H1 (cell line): ENCODE results near the gene CHMP4B. TPM values are rescaled to one million over a fixed set of nuclear protein-coding genes. Genes with fewer than 3 reads are reported as not detected.

Experiments used
- CTCF ChIA-PET: fragments of 300-600 bp; sonication (Branson Sonifier 250); formaldehyde crosslinking; loops from one replicate; lab custom pipeline; 2021; ENCODE audit not compliant: partially characterized antibody; lab: Charles Lee
- POLR2A ChIA-PET: fragments of 300-600 bp; sonication (Branson Sonifier 250); formaldehyde crosslinking; loops from one replicate; lab custom pipeline; 2021; ENCODE audit warnings: inconsistent platforms; ENCODE audit not compliant: partially characterized antibody; lab: Charles Lee
- DNase-seq, 2 experiments: peaks; one replicate each; pipeline versions ENCODE4 v3.0.0 to v3.0.0-alpha.2; 2010 to 2022; ENCODE audit warnings: low spot score in 2 of 2, low read depth in 1 of 2, mixed read lengths in 1 of 2
- FAIRE-seq: peaks from 2 replicates; lab custom pipeline; 2011; peaks lifted over from hg19 to GRCh38; lab: Jason Lieb, UNC
- H2AFZ ChIP-seq: 2 replicates; pipeline ENCODE4 v1.8.1; 2012; ENCODE audit warnings: low read length, inconsistent platforms
- H2AK5ac ChIP-seq: 2 replicates; pipeline ENCODE4 v1.6.1; 2013; ENCODE audit warnings: low read depth, low read length
- H2BK120ac ChIP-seq: replicated peaks from 2 replicates; pipeline ENCODE3; 2013; ENCODE audit warnings: low read depth, low read length, inconsistent platforms
- H2BK12ac ChIP-seq: 2 replicates; pipeline ENCODE4 v1.6.1; 2013; ENCODE audit warnings: low read depth, low read length
- H2BK15ac ChIP-seq: 2 replicates; pipeline ENCODE4 v1.6.1; 2013; ENCODE audit warnings: low read length
- H2BK20ac ChIP-seq: 2 replicates; pipeline ENCODE4 v1.6.1; 2013; ENCODE audit warnings: low read length
- H2BK5ac ChIP-seq: 2 replicates; pipeline ENCODE4 v1.6.1; 2013; ENCODE audit warnings: low read depth, low read length
- H3K14ac ChIP-seq: 2 replicates; pipeline ENCODE4 v1.6.1; 2013; ENCODE audit warnings: inconsistent platforms; ENCODE audit not compliant: insufficient read length
- H3K18ac ChIP-seq: 2 replicates; pipeline ENCODE4 v1.6.1; 2013; ENCODE audit warnings: low read length; ENCODE audit errors: extremely low read depth
- H3K23ac ChIP-seq: 2 replicates; pipeline ENCODE4 v1.6.1; 2013; ENCODE audit warnings: inconsistent platforms; ENCODE audit not compliant: insufficient read length
- H3K23me2 ChIP-seq: 2 replicates; pipeline ENCODE4 v1.6.1; 2013; ENCODE audit warnings: low read depth, low read length
- H3K27ac ChIP-seq: 2 replicates; pipeline ENCODE4 v1.6.1; 2011; ENCODE audit warnings: low read depth, low read length, inconsistent platforms
- H3K27me3 ChIP-seq, 4 experiments: replicated peaks in 1 of 4; 1 replicate in 1 of 4; 2 replicates in 3 of 4; pipeline versions ENCODE4 v1.6.1 to v1.8.1; 2011 to 2013; ENCODE audit warnings: low read length in 3 of 4, mild to moderate bottlenecking in 3 of 4, inconsistent platforms in 2 of 4, mixed read lengths in 2 of 4, moderate library complexity in 1 of 4; ENCODE audit not compliant: control insufficient read depth in 3 of 4, insufficient read depth in 3 of 4; ENCODE audit errors: extremely low read depth in 1 of 4
- H3K36me3 ChIP-seq, 4 experiments: 2 replicates each; pipeline versions ENCODE4 v1.6.1 to v1.8.1; 2011 to 2013; ENCODE audit warnings: mild to moderate bottlenecking in 4 of 4, low read length in 3 of 4, moderate library complexity in 2 of 4, control low read depth in 1 of 4, inconsistent platforms in 1 of 4; ENCODE audit not compliant: insufficient read depth in 4 of 4, control insufficient read depth in 2 of 4
- H3K4ac ChIP-seq: replicated peaks from 2 replicates; pipeline ENCODE3; 2013; ENCODE audit warnings: low read length, low read depth, mixed read lengths, inconsistent platforms; ENCODE audit not compliant: insufficient read length
- H3K4me1 ChIP-seq, 4 experiments: replicated peaks in 1 of 4; 1 replicate in 1 of 4; 2 replicates in 3 of 4; pipeline versions ENCODE4 v1.6.1 to v1.8.1; 2011 to 2013; ENCODE audit warnings: low read length in 3 of 4, inconsistent platforms in 2 of 4, mixed read lengths in 1 of 4; ENCODE audit not compliant: insufficient read depth in 4 of 4, control insufficient read depth in 3 of 4
- H3K4me2 ChIP-seq, 2 experiments: 2 replicates each; pipeline versions ENCODE4 v1.6.1 to v1.8.1; 2011 to 2013; ENCODE audit warnings: low read depth in 2 of 2, low read length in 2 of 2, control low read depth in 1 of 2, inconsistent platforms in 1 of 2, mild to moderate bottlenecking in 1 of 2; ENCODE audit not compliant: insufficient read depth in 1 of 2
- H3K4me3 ChIP-seq, 4 experiments: fragments of 200-600, 300-600 bp in 1 of 4; sonication (generic), shearing (Covaris generic), sonication (Bioruptor Twin) in 1 of 4; 2 replicates each; pipeline versions ENCODE4 v1.5.1 to v1.8.1; 2011 to 2016; ENCODE audit warnings: low read length in 4 of 4, low read depth in 3 of 4, control low read depth in 2 of 4, inconsistent platforms in 2 of 4, mild to moderate bottlenecking in 2 of 4, mixed read lengths in 1 of 4, moderate library complexity in 1 of 4; ENCODE audit not compliant: insufficient read depth in 2 of 4; ENCODE audit errors: extremely low read depth in 1 of 4
- H3K56ac ChIP-seq: replicated peaks from 2 replicates; pipeline ENCODE3; 2013; ENCODE audit warnings: low read depth, mild to moderate bottlenecking, mixed read lengths, low read length, inconsistent platforms; ENCODE audit not compliant: insufficient read length
- H3K79me1 ChIP-seq: 2 replicates; pipeline ENCODE4 v1.6.1; 2013; ENCODE audit warnings: low read depth, low read length, control low read depth
- H3K79me2 ChIP-seq, 2 experiments: 2 replicates each; pipeline versions ENCODE4 v1.6.1 to v1.8.1; 2012 to 2013; ENCODE audit warnings: low read length in 2 of 2, mild to moderate bottlenecking in 2 of 2, inconsistent platforms in 1 of 2; ENCODE audit not compliant: insufficient read depth in 2 of 2, control insufficient read depth in 1 of 2
- H3K9ac ChIP-seq, 4 experiments: replicated peaks in 1 of 4; 1 replicate in 1 of 4; 2 replicates in 3 of 4; pipeline versions ENCODE4 v1.6.1 to v1.8.1; 2011 to 2013; ENCODE audit warnings: low read depth in 3 of 4, low read length in 3 of 4, control low read depth in 2 of 4, mild to moderate bottlenecking in 2 of 4, moderate library complexity in 2 of 4, inconsistent platforms in 1 of 4; ENCODE audit errors: extremely low read depth in 1 of 4
- H3K9me3 ChIP-seq, 2 experiments: 2 replicates each; pipeline versions ENCODE4 v1.6.1 to v1.8.1; 2012 to 2013; ENCODE audit warnings: mild to moderate bottlenecking in 2 of 2, moderate library complexity in 2 of 2, control low read depth in 1 of 2, inconsistent platforms in 1 of 2, low read depth in 1 of 2, low read length in 1 of 2, mixed read lengths in 1 of 2; ENCODE audit not compliant: insufficient read depth in 2 of 2
- H4K20me1 ChIP-seq, 2 experiments: replicated peaks in 1 of 2; 2 replicates each; pipeline versions ENCODE3 to v1.8.1; 2011 to 2013; ENCODE audit warnings: inconsistent platforms in 2 of 2, low read length in 2 of 2, mild to moderate bottlenecking in 1 of 2; ENCODE audit not compliant: insufficient read depth in 2 of 2, control insufficient read depth in 1 of 2
- H4K5ac ChIP-seq: 2 replicates; pipeline ENCODE4 v1.6.1; 2013; ENCODE audit warnings: low read length, low read depth, mixed read lengths, inconsistent platforms; ENCODE audit not compliant: insufficient read length
- H4K8ac ChIP-seq: 2 replicates; pipeline ENCODE4 v1.8.0; 2013; ENCODE audit warnings: mild to moderate bottlenecking, moderate library complexity, low read length, inconsistent platforms; ENCODE audit not compliant: insufficient read depth; ENCODE audit errors: extremely low read depth
- H4K91ac ChIP-seq: replicated peaks from 2 replicates; pipeline ENCODE3; 2013; ENCODE audit warnings: low read length, mixed read lengths, inconsistent platforms; ENCODE audit not compliant: insufficient read length
- CREB1 ChIP-seq: IDR thresholded peaks from 2 replicates; pipeline ENCODE4 v1.6.1; 2012; ENCODE audit warnings: inconsistent platforms
- GTF2F1 ChIP-seq: IDR thresholded peaks from 2 replicates; pipeline ENCODE4 v1.6.1; 2012; ENCODE audit warnings: low read depth, low read length, improper control_type of control experiment, borderline replicate concordance
- KDM4A ChIP-seq: IDR thresholded peaks from one replicate; pipeline ENCODE4 v1.7.1; 2012; ENCODE audit warnings: low read depth, mild to moderate bottlenecking, moderate library complexity, low read length, inconsistent platforms; ENCODE audit not compliant: severe bottlenecking
- RFX5 ChIP-seq: IDR thresholded peaks from 2 replicates; pipeline ENCODE4 v1.6.1; 2011; ENCODE audit warnings: low read depth, low read length, improper control_type of control experiment, borderline replicate concordance
- WGBS, 2 experiments: shearing (Covaris generic) in 1 of 2; methylation state at CpG; one replicate each; pipeline versions ENCODE4 v1.1.6 to v1.1.7; 2013 to 2015; ENCODE audit warnings: low lambda C conversion rate in 2 of 2, mixed read lengths in 2 of 2, inconsistent platforms in 1 of 2, low coverage in 1 of 2, missing lambda C conversion rate in 1 of 2; ENCODE audit not compliant: insufficient replicate concordance in 2 of 2, insufficient coverage in 1 of 2, insufficient read length in 1 of 2; ENCODE audit errors: extremely low coverage in 1 of 2, missing lambda C conversion rate in 1 of 2; 5-methylcytosine and 5-hydroxymethylcytosine counted together
- polyA plus RNA-seq, 7 experiments: library from polyadenylated mRNA; depleted of rRNA in 3 of 7; stranded (reverse) in 5 of 7; unstranded in 2 of 7; fragments of >200 nt in 5 of 7; fragments of 200-250 nt in 2 of 7; gene quantifications; 1 replicate in 5 of 7; 2 replicates in 1 of 7; 4 replicates in 1 of 7; pipeline versions ENCODE4 v1.2.1 to v1.2.3, GENCODE V29; 2011 to 2013; ENCODE audit warnings: missing spikeins in 2 of 7, mixed read lengths in 2 of 7
- total RNA-seq: library from RNA; stranded (reverse); fragmentation: NEBNext Ultra II Directional; extraction: Animal tissue kit (Norgen Biotek cat#: 25700); gene quantifications from 2 replicates; pipeline ENCODE4 v1.2.1, GENCODE V29; 2021

Gene CHMP4B
- total and polyA plus RNA-seq, 2 of the 8 experiments (the other 6 are each of a cell fraction or from before 2014, with no cell fraction given), result 38.6 to 66.3 TPM

DNA sequence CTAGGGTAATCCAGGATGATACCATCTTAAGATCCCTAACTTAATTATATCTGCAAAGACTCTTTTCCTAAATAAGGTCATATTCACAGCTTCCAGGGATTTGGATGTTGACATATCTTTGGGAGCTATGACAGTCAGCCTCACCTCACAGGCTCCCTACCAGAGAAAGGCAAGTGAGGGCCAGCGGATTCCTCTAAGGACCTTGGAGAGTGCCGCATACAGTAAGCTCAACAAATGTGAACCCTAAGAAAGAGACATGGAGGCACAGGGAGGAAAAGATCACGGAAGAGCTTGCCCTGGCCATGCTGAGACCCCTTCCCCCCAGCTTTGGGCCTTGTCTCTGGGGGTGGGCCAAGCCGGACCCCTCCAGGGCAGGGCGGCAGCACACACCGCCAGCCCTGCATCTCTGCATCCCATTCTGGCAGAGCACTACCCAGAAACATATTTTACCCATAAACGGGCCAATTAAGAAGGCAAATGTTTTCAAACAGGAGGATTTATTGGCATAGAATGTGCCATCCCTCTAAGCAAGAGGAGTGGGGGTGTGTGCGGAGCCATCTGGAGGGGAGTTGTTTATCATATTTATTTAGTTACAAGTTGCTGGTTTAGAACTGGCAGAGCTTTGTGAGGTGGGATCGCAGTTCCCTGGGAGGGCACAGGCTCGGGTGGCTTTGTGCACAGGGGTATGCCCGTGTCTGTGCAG is 55.4 kb downstream of the CHMP4B start:
- no peak overlapping the region for H3K9ac ChIP-seq
- H4K91ac ChIP-seq, result no peak overlapping the region
- no peak overlapping the region for H3K23ac ChIP-seq
- H4K8ac ChIP-seq, result no peak overlapping the region
- H3K27ac ChIP-seq, result no peak overlapping the region
- no peaks in the 10 kb centered on the region for H3K79me1 ChIP-seq
- no peak for FAIRE-seq
- no peaks in the 10 kb centered on the region for H3K23me2 ChIP-seq
- no peak overlapping the region for H2BK20ac ChIP-seq
- H4K5ac ChIP-seq, result no peak overlapping the region
- no peak overlapping the region; the same call in 1 of the 2 replicates for H2BK12ac ChIP-seq
- H3K14ac ChIP-seq, result no peak overlapping the region
- no peaks in the 10 kb centered on the region for H3K36me3 ChIP-seq
- no peak for TF ChIP-seq KDM4A
- no peak for TF ChIP-seq GTF2F1
- TF ChIP-seq RFX5, result no peak
- no peak for TF ChIP-seq CREB1
- H3K27me3 ChIP-seq, result no peaks in the 10 kb centered on the region
- no peaks in the 10 kb centered on the region for H3K9me3 ChIP-seq
- 82% methylated on average over 11 of the region's 11 CpGs; no CpG with 5 or more reads in 1 of the 2 experiments for WGBS, 2 experiments
- POLR2A ChIA-PET, result interaction anchor here (0.7 kb wide), 1 partner anchor 18 kb away, joined by 3 read pairs; no protein-coding TSS in a partner anchor
- H3K56ac ChIP-seq, result no peak overlapping the region
- no peak overlapping the region for H3K18ac ChIP-seq
- peaks cover 0 to 5% (median 4%) of the 10 kb centered on the region in 4 experiments; a peak in 4 of 7 replicates for H3K4me1 ChIP-seq
- no peak overlapping the region for H3K4me2 ChIP-seq
- H2BK15ac ChIP-seq, result no peak overlapping the region
- no peak overlapping the region for H3K4ac ChIP-seq
- H2AK5ac ChIP-seq, result no peak overlapping the region
- H2AFZ ChIP-seq, result no peak overlapping the region
- no peak overlapping the region for H3K4me3 ChIP-seq
- no peaks in the 10 kb centered on the region for H4K20me1 ChIP-seq
- H2BK5ac ChIP-seq, result no peak overlapping the region
- H3K79me2 ChIP-seq, result no peaks in the 10 kb centered on the region
- CTCF ChIA-PET, result interaction anchor here (0.9 kb wide), 1 partner anchor 48 kb away, joined by 3 read pairs; no protein-coding TSS in a partner anchor
- H2BK120ac ChIP-seq, result no peak overlapping the region
- DNase-seq, result no peak
